Testis (tissue), 2 donors: ENCODE results near the gene TFG.

ENCODE experiments used
- CTCF ChIP-seq, 3 experiments: fragments of 450-650 bp in 2 of 3; fragments of 200-600 bp in 1 of 3; sonication (generic) in 1 of 3; IDR thresholded peaks; one replicate each; pipeline ENCODE4 v1.5.1; 2016 to 2019; ENCODE audit warnings: antibody characterized with exemption in 3 of 3, mild to moderate bottlenecking in 2 of 3, moderate library complexity in 1 of 3
- POLR2A ChIP-seq: fragments of 450-650 bp; IDR thresholded peaks from one replicate; pipeline ENCODE4 v1.6.1; 2017; ENCODE audit warnings: antibody characterized with exemption, mild to moderate bottlenecking, moderate library complexity

- TF ChIP-seq POLR2A (no peak), CTCF (IDR thresholded peaks at IDR 0.05) (no peak)
Observed at GRCh38 chr3:100798012-100798411, 88.7 kb downstream of the TFG start.
